Renal cortical epithelial cell (primary cell): ENCODE data around the gene E2F7. TPM values are rescaled to one million over a fixed set of nuclear protein-coding genes. Genes with fewer than 3 reads are reported as not detected.
A peak's percentile ranks its signal among the peaks of the same experiment; 100 is the strongest.
"Not testable (repeated sequence)": the region's sequence is repeated elsewhere in the genome, so short reads cannot be mapped to it uniquely, and the experiment has no call there.

ENCODE experiments used
- DNase-seq: peaks from one replicate; pipeline ENCODE4 v3.0.0-alpha.2; 2011; ENCODE audit warnings: low read depth
- total RNA-seq: library from RNA; depleted of rRNA; stranded (reverse); fragments of >200 nt; gene quantifications from 2 replicates; pipeline ENCODE4 v1.2.3, GENCODE V29; 2014

The E2F7 gene, protein sequence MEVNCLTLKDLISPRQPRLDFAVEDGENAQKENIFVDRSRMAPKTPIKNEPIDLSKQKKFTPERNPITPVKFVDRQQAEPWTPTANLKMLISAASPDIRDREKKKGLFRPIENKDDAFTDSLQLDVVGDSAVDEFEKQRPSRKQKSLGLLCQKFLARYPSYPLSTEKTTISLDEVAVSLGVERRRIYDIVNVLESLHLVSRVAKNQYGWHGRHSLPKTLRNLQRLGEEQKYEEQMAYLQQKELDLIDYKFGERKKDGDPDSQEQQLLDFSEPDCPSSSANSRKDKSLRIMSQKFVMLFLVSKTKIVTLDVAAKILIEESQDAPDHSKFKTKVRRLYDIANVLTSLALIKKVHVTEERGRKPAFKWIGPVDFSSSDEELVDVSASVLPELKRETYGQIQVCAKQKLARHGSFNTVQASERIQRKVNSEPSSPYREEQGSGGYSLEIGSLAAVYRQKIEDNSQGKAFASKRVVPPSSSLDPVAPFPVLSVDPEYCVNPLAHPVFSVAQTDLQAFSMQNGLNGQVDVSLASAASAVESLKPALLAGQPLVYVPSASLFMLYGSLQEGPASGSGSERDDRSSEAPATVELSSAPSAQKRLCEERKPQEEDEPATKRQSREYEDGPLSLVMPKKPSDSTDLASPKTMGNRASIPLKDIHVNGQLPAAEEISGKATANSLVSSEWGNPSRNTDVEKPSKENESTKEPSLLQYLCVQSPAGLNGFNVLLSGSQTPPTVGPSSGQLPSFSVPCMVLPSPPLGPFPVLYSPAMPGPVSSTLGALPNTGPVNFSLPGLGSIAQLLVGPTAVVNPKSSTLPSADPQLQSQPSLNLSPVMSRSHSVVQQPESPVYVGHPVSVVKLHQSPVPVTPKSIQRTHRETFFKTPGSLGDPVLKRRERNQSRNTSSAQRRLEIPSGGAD
- 0.99 and 5.2 TPM in 2 replicates for total RNA-seq

DNA sequence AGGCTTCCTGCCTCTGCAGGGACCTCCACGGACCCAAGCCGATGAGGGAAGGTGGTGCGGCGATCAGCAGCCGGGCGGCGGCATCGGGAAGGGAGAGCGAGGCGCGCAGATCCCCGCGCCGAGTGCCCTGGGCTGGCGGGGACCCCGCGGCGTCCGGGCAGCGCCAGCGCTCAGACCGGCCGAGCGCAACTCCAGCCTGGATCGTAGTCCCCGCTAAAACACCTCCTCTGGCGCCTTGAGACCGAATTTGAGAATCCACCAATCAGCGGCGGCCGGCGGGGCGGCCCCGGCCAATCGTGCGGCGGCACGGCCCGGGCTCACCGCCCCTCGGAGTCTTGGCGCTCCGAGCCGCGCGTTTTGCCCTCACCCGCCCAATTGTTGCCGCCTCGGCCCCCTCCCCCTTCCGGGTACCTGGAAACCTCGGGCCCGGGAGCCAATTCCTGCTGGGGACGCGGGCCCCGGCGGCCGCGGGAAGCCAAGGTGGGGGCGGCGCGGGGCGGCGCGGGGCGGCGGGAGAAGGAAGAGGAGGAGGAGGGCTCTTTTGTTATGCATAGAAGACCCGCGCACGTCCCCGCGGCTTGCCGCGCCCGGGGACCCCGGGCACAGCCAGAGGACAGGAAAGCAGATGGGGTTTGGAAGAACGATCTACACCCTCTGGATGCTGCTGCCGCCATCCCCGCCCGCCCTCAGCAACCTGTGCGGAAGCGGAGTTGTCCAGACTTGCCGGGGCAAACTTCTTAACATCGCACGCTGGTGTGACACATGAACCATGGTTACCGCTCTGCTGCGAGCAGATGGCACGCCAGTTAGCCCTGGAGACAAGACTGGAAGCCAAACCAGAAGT is at the start of gene E2F7:
TSS of gene E2F7 (minus strand) at position 209 of the 844 bp plus-strand sequence. CDS start 934 bp downstream, outside the sequence.
- DNase-seq, result peak; percentile 79

- peak; percentile 15 for DNase-seq
Observed at GRCh38 chr12:77113971-77114370, 48.6 kb upstream of the E2F7 start.

DNA sequence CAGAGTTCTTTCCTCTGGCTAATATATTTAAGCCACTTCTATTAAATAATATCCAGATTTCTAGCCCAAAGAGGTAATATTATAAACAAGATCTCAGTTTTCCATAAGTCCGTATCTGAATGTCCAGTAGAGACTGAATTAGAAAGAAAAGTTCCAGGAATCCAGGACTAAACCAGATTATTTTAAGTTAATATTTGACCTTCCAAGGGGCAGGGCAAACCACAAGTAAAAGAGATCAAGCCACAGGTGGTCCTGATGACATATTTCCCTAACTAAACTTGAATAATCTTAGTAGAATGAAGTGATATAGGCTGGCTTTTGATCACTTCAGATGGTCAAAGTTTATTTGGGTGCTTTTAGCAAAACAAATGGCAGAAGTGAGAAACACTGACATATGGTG is 43.3 kb upstream of the E2F7 start:
- no peak for DNase-seq

DNA sequence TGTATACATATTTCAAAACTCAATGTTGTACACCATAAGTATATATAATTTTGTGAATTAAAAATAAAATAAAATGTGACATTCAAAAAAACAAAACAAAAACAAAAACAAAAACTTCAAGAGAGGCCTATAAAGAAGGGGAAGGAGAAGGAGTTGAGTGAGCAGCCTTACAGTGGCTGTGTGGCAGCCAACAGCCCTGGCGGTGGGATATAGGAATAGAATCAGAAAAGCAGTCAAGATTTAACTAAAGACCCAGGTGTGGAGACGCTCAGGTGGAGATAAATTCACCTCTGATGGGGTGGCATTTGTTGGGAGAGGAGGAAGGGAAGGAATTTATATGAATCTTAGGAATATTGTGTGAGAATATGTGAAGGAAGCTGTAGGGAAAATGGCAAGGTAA is 41.8 kb upstream of the E2F7 start:
- DNase-seq, result no peak

DNA sequence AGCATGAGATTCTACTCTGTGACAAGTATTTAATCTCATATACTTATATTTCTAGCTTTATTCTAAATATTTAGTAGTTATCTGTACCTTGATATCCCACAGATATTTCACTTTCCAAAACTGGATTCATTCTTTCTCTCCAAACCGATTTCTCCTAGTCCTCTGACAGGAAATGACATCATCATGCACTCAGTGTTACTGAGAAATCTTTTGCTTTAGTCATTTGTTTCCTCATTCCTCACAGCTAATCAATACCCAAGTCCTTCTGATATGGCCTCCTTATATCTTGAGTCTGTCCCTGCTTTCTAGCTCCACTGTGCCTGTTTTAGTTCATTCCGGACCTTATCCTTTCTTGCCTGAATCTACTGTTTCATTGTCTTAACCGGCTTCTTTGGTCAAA is 39.4 kb upstream of the E2F7 start:
- DNase-seq, result peak; percentile 73

DNA sequence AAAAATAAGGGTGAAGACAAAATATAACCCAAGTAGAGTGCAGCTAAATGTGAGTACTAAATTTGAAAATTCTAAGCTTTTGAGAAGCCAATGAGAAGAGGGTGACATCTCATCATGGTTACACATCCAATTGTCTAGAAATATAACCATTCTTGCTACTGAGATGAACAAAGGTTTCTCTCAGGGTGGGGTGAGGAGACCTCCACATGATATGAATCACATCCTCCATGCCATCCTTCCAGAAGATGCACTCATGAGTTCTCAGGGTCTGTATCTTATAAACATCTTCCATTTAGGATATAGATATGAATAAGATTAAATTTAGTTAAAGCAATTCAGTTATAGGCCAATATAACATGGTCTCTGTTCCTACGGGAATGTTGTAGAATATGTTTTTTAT is 38.9 kb upstream of the E2F7 start:
- DNase-seq, result no peak

- DNase-seq, result no peak
Observed at GRCh38 chr12:77102691-77103090, 37.3 kb upstream of the E2F7 start.

- DNase-seq, result no peak
Observed at GRCh38 chr12:77102123-77102522, 36.8 kb upstream of the E2F7 start.

DNA sequence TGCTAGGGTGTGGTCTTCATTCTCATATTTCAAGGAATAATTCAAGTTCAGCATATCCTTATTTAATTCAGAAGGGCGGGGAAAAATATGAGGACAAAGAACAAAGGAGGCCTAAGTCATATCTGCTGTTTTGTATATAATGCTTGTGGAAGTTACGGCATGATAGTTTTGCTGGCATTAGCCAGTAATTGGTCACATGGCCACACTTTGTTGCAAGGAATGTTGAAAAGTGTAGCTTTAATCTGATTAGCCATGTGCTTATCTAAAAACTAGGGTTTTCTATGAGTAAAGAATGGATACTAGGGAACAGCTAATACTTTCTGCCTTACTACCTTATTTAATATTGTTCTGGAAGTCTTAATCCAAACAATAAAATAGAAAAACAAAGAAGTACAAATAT is 34.4 kb upstream of the E2F7 start:
- no peak for DNase-seq

DNA sequence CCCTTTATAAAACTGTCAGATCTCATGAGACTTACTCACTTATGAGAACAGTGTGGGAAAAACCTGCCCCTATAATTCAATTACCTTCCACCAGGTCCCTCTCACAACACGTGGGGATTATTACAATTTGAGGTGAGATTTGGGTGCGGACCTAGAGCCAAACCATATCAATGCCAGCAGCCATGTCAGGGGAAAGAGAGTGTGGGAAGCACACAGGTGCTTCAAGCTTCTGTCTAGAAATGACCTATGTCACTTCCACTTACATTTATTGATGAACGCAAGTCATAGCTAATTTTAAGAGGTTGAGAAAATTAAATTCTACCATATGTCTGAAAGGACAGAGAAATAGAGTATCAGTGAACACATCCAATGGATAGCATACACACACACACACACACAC is 32.5 kb upstream of the E2F7 start:
- no peak for DNase-seq

DNA sequence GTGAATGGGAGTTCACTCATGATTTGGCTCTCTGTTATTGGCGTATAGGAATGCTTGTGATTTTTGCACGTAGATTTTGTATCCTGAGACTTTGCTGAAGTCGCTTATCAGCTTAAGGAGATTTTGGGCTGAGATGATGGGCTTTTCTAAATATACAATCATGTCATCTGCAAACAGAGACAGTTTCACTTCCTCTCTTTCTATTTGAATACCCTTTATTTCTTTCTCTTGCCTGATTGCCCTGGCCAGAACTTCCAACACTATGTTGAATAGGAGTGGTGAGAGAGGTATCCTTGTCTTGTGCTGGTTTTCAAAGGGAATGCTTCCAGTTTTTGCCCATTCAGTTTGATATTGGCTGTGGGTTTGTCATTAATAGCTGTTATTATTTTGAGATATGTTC is 26.9 kb upstream of the E2F7 start:
- DNase-seq, result not testable (repeated sequence)

- DNase-seq, result no peak
Observed at GRCh38 chr12:77089686-77090220, 24.4 kb upstream of the E2F7 start.

GRCh38 chr12:77087427-77087826 is 22.1 kb upstream of the E2F7 start:
- DNase-seq, result peak; percentile 30

GRCh38 chr12:77082021-77082420 is 16.7 kb upstream of the E2F7 start:
- no peak for DNase-seq

DNA sequence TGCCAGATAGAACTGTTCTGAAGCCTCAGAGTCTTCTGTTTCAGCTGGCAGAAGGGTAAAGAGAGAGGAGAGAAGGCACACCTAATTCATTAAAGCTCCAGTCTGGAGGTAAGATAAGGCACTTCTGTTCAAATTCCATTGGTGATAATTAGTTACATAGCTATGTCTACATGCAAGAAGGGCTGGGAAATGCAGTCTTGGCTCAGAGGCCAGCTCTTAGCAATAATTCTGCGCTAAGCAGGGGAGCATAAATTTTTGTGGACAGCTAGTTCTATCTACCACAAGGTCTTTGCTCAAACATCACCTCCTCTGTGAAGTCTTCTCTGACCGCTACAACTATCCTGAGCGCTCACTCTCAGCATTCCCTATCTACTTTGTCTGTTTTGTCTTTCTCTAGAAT is 14.3 kb upstream of the E2F7 start:
- no peak for DNase-seq

DNA sequence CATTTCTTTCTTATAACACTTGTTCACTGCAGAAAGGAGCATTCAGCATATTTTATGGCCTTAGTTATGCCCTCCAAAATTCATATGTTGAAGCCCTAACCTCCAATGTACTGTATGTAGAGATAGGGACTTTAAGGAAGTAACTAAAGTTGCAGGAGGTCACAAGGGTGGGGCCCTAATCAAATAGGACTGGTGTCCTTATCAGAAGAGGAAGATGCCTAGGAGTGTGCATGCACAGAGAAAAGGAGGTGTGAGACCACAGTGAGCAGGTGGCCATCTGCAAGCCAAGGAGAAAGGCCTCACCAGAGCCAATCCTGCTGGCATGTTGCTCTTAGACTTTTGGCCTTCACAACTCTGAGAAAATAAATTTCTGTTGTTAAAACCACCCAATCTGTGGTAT is 12.9 kb upstream of the E2F7 start:
- no peak for DNase-seq

- no peak for DNase-seq
Observed at GRCh38 chr12:77076886-77077285, 11.5 kb upstream of the E2F7 start.

DNA sequence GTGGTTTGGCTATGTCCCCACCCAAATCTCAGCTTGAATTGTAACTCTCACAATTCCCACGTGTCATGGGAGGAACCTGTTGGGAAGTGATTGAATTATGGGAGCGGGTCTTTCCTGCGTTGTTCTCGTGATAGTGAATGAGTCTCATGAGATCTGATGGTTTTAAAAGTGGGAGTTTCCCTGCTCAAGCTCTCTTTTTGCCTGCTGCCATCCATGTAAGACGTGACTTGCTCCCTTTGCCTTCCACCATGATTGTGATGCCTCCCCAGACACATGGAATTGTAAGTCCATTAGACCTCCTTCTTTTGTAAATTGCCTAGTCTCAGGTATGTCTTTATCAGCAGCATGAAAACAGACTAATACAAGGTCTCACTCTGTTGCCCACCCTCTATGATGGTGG is 8.5 kb upstream of the E2F7 start:
- DNase-seq, result not testable (repeated sequence)

- DNase-seq, result no peak
Observed at GRCh38 chr12:77072833-77073495, 7.6 kb upstream of the E2F7 start.

- DNase-seq, result no peak
Observed at GRCh38 chr12:77070800-77071449, 5.6 kb upstream of the E2F7 start.

- peak; percentile 16 for DNase-seq
Observed at GRCh38 chr12:77070382-77070781, 5.0 kb upstream of the E2F7 start.
